Type B pancreatic cell (in vitro differentiated cells): ENCODE measurements around the gene KLC1. TPM values are rescaled to one million over a fixed set of nuclear protein-coding genes. Genes with fewer than 3 reads are reported as not detected.

Experiments used
- DNase-seq: peaks from one replicate; pipeline ENCODE4 v3.0.0; 2021; ENCODE audit warnings: mixed read lengths; ENCODE audit not compliant: unreplicated experiment; ENCODE audit errors: extremely low spot score
- H3K27ac Mint-ChIP-seq: 2 replicates; pipeline ENCODE4 v1.8.0; 2021; ENCODE audit warnings: mild to moderate bottlenecking, mixed read lengths
- H3K27me3 Mint-ChIP-seq: 2 replicates; pipeline ENCODE4 v1.8.0; 2021; ENCODE audit warnings: mixed read lengths
- H3K36me3 Mint-ChIP-seq: 2 replicates; pipeline ENCODE4 v1.8.0; 2021; ENCODE audit warnings: mixed read lengths
- H3K4me1 Mint-ChIP-seq: one replicate; pipeline ENCODE4 v1.8.0; 2021; ENCODE audit warnings: mixed read lengths; ENCODE audit not compliant: unreplicated experiment
- H3K4me3 Mint-ChIP-seq: 2 replicates; pipeline ENCODE4 v1.8.0; 2021; ENCODE audit warnings: mild to moderate bottlenecking, mixed read lengths
- H3K9me3 Mint-ChIP-seq: 2 replicates; pipeline ENCODE4 v1.8.0; 2021; ENCODE audit warnings: mixed read lengths
- CTCF ChIP-seq: fragments of 200-600 bp; sonication (generic); conservative IDR thresholded peaks from 2 replicates; pipeline ENCODE4 v1.5.0; 2021; ENCODE audit warnings: antibody characterized with exemption, mild to moderate bottlenecking
- total RNA-seq: library from RNA; stranded (reverse); gene quantifications from 2 replicates; pipeline ENCODE4 v1.2.1, GENCODE V29; 2021; ENCODE audit warnings: low replicate concordance

KLC1 gene
- total RNA-seq, 1 donor from 2014 or later, result 145 TPM

- DNase-seq, result no peak
- TF ChIP-seq CTCF, result no peak
- peaks cover 27% of the 10 kb centered on the region for H3K4me1 Mint-ChIP-seq
- H3K36me3 Mint-ChIP-seq, result peaks cover 10% of the 10 kb centered on the region
- no peak overlapping the region for H3K4me3 Mint-ChIP-seq
- H3K27me3 Mint-ChIP-seq, result no peaks in the 10 kb centered on the region
- no peak overlapping the region for H3K27ac Mint-ChIP-seq
- no peaks in the 10 kb centered on the region for H3K9me3 Mint-ChIP-seq
Measured at GRCh38 chr14:103700753-103701490, 71.9 kb downstream of the KLC1 start.

GRCh38 chr14:103702095-103702494 lies 73.1 kb downstream of the KLC1 start:
- DNase-seq, result no peak
- Mint-ChIP-seq H3K9me3 (no peaks in the 10 kb centered on the region), H3K36me3 (peaks cover 6% of the 10 kb centered on the region), H3K4me1 (peaks cover 16% of the 10 kb centered on the region), H3K4me3 (no peak overlapping the region), H3K27me3 (no peaks in the 10 kb centered on the region), H3K27ac (peak overlapping the region; percentile 31)
- no peak for TF ChIP-seq CTCF

GRCh38 chr14:103702497-103703432 lies 73.8 kb downstream of the KLC1 start:
- DNase-seq, result no peak
- H3K9me3 Mint-ChIP-seq, result no peaks in the 10 kb centered on the region
- H3K27ac Mint-ChIP-seq, result no peak overlapping the region
- TF ChIP-seq CTCF, result no peak
- H3K36me3 Mint-ChIP-seq, result peaks cover 6% of the 10 kb centered on the region
- H3K4me3 Mint-ChIP-seq, result no peak overlapping the region
- H3K4me1 Mint-ChIP-seq, result peaks cover 12% of the 10 kb centered on the region
- no peaks in the 10 kb centered on the region for H3K27me3 Mint-ChIP-seq

- Mint-ChIP-seq H3K4me3 (no peak overlapping the region), H3K27me3 (no peaks in the 10 kb centered on the region), H3K9me3 (no peaks in the 10 kb centered on the region), H3K4me1 (peaks cover 12% of the 10 kb centered on the region), H3K36me3 (peaks cover 6% of the 10 kb centered on the region), H3K27ac (peak overlapping the region; percentile 76)
- no peak for DNase-seq
- TF ChIP-seq CTCF, result no peak
Measured at GRCh38 chr14:103703433-103704385, 74.7 kb downstream of the KLC1 start.

- Mint-ChIP-seq H3K27me3 (no peaks in the 10 kb centered on the region), H3K9me3 (no peaks in the 10 kb centered on the region), H3K4me3 (no peak overlapping the region), H3K27ac (peak overlapping the region; percentile 23), H3K4me1 (peaks cover 12% of the 10 kb centered on the region), H3K36me3 (peaks cover 9% of the 10 kb centered on the region)
- TF ChIP-seq CTCF, result no peak
- DNase-seq, result no peak
Measured at GRCh38 chr14:103704708-103705107, 75.7 kb downstream of the KLC1 start.
